Common myeloid progenitor, CD34-positive (primary cell): Measurements from ENCODE around the gene RPL38.

Source experiments
- CTCF ChIA-PET: fragments of 350-600 bp; sonication (Branson Sonifier 250); formaldehyde crosslinking; loops from one replicate; lab custom pipeline; 2021; ENCODE audit warnings: antibody characterized with exemption; lab: Charles Lee
- POLR2A ChIA-PET: fragments of 350-600 bp; sonication (Branson Sonifier 250); formaldehyde crosslinking; loops from one replicate; lab custom pipeline; 2021; ENCODE audit warnings: antibody characterized with exemption; lab: Charles Lee
- DNase-seq, 3 donors: peaks; one replicate each; pipeline versions ENCODE4 v3.0.0 to v3.0.0-alpha.2; 2013
- H3K27ac ChIP-seq, 2 experiments: 1 replicate in 1 of 2; 2 replicates in 1 of 2; pipeline ENCODE4 v1.7.0; 2013; ENCODE audit warnings: inconsistent platforms in 2 of 2, low read length in 2 of 2, mild to moderate bottlenecking in 2 of 2, low read depth in 1 of 2, moderate library complexity in 1 of 2; ENCODE audit not compliant: severe bottlenecking in 2 of 2, insufficient read depth in 1 of 2, poor library complexity in 1 of 2
- H3K27me3 ChIP-seq, 5 experiments: replicated peaks in 2 of 5; 1 replicate in 3 of 5; 2 replicates in 2 of 5; pipeline versions ENCODE4 v1.6.1 to v1.7.0; 2013; ENCODE audit warnings: low read length in 4 of 5, mild to moderate bottlenecking in 2 of 5, moderate library complexity in 2 of 5, inconsistent platforms in 1 of 5; ENCODE audit not compliant: insufficient read depth in 5 of 5, control insufficient read depth in 4 of 5
- H3K36me3 ChIP-seq, 4 experiments: 1 replicate in 2 of 4; 2 replicates in 2 of 4; pipeline versions ENCODE4 v1.6.1 to v1.7.0; 2013; ENCODE audit warnings: low read length in 3 of 4, control low read depth in 1 of 4, mild to moderate bottlenecking in 1 of 4; ENCODE audit not compliant: control insufficient read depth in 4 of 4, insufficient read depth in 4 of 4
- H3K4me1 ChIP-seq, 4 experiments: 1 replicate in 3 of 4; 2 replicates in 1 of 4; pipeline versions ENCODE4 v1.6.1 to v1.7.1; 2013; ENCODE audit warnings: low read length in 3 of 4, mild to moderate bottlenecking in 3 of 4, control low read depth in 1 of 4, inconsistent platforms in 1 of 4, moderate library complexity in 1 of 4; ENCODE audit not compliant: control insufficient read depth in 4 of 4, insufficient read depth in 4 of 4; ENCODE audit errors: control extremely low read depth in 1 of 4
- H3K4me3 ChIP-seq, 7 experiments: 1 replicate in 4 of 7; 2 replicates in 3 of 7; pipeline versions ENCODE4 v1.5.1 to v1.7.0; 2013; ENCODE audit warnings: mild to moderate bottlenecking in 7 of 7, low read length in 6 of 7, moderate library complexity in 6 of 7, inconsistent platforms in 2 of 7, low read depth in 2 of 7, control low read depth in 1 of 7; ENCODE audit not compliant: insufficient read depth in 4 of 7, control insufficient read depth in 1 of 7; ENCODE audit errors: extremely low read depth in 1 of 7
- H3K9me3 ChIP-seq, 5 experiments: 1 replicate in 4 of 5; 2 replicates in 1 of 5; pipeline versions ENCODE4 v1.6.1 to v1.7.1; 2013; ENCODE audit warnings: low read length in 4 of 5, mild to moderate bottlenecking in 2 of 5, inconsistent platforms in 1 of 5, low read depth in 1 of 5, moderate library complexity in 1 of 5; ENCODE audit not compliant: control insufficient read depth in 4 of 5, insufficient read depth in 2 of 5; ENCODE audit errors: control extremely low read depth in 1 of 5
- WGBS: methylation state at CpG from one replicate; pipeline ENCODE4 v1.1.5; 2013; ENCODE audit not compliant: insufficient coverage; 5-methylcytosine and 5-hydroxymethylcytosine counted together

RPL38 gene

DNA sequence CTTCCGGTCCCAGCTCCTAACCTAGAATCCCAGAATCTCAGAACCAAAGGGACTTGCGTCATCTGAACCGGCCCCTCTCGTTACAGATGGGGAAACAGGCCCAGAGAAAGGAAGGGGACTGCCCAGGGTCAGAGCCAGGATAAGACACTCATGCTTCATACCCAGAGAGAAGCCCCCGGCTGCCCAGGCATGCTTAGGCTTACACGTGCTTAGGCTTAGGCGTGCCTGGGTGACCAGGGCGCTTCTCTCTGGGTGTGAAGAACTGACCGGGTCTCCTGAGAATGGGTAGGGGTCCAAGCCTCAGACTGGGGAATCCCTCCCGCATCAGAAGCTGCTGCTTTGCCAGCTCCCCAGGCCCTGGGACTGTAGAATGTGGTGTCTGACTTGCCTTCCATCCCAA lies 40.6 kb downstream of the RPL38 start:
- CTCF ChIA-PET = interaction anchor here (0.7 kb wide), 1 partner anchor 123 kb away, joined by 3 read pairs; the partner anchor contains the start of gene GPR142
- POLR2A ChIA-PET = no interaction called here
- 97% methylated on average over 10 of the region's 10 CpGs for WGBS

DNA sequence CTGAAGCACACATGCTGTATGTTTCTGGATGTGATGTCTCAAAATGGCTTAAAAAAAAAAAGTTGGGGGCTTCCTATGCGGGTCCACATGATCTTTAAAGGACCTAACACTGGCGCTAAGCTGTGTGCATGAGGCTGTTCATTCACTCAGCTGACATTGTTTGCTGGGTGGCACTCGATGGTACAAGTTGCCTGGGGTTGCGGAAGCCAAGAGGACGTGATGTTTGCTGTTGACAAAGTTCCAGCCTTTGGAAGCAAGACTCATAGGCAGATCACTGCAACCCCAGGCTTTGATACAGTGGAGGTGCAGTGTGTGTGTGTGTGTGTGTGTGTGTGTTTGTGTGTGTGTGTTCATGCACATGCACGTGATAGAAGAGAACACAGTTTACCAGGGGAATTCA lies 41.1 kb downstream of the RPL38 start:
- Histone ChIP-seq H3K36me3 (no peaks in the 10 kb centered on the region), H3K27me3 (no peaks in the 10 kb centered on the region), H3K4me1 (peaks cover 0 to 17% (median 4%) of the 10 kb centered on the region in 4 experiments), H3K4me3 (no peak overlapping the region), H3K27ac (no peak overlapping the region), H3K9me3 (no peaks in the 10 kb centered on the region)
- no peak for DNase-seq
- POLR2A ChIA-PET = no interaction called here
- CTCF ChIA-PET = interaction anchor here (0.7 kb wide), 1 partner anchor 123 kb away, joined by 3 read pairs; the partner anchor contains the start of gene GPR142
- WGBS = 91% methylated on average over 5 of the region's 6 CpGs

More for the DNA sequence above, 40.6 kb downstream of the RPL38 start:
- Histone ChIP-seq H3K9me3 (no peaks in the 10 kb centered on the region), H3K4me1 (peaks cover 0 to 13% (median 4%) of the 10 kb centered on the region in 4 experiments), H3K36me3 (no peaks in the 10 kb centered on the region), H3K27me3 (no peaks in the 10 kb centered on the region), H3K4me3 (no peak overlapping the region), H3K27ac (no peak overlapping the region)
- no peak for DNase-seq

DNA sequence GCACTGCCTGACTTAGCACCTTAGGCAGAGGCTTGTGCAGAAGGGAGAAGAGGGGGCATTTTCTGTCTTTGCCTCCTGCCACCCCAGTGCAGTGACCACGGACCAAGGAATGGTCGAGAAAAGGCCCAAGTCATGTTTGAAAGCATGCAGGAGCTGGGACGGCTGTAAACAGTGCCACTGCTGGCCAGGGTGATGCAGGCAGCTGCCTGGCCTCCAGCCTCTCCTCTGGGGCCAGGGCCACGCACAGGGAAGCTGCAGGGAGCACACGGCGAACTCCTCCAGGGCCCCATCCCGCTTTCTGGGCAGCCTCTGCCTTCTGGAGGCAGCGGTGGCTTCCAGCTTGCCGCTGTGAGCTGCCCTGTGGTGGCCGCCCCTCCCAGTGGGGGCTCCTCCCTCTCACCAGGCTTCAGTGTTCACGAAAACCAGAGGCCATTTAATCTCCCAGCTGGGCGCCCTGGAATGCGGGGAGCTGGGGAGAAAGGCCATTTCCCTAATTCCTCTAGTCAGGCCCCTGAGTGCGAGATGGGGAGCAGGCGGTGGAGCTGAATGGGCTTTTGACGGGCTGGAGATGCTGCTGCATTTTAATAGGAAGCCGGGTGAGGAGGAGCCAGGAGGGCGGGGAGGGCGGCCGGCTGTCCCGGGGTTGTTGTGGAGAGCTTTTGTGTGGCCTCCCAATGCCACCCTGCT lies 41.8 kb downstream of the RPL38 start:
- Histone ChIP-seq H3K4me3 (no peak overlapping the region), H3K27ac (no peak overlapping the region), H3K36me3 (no peaks in the 10 kb centered on the region), H3K9me3 (no peaks in the 10 kb centered on the region), H3K4me1 (peaks cover 0 to 23% (median 4%) of the 10 kb centered on the region in 4 experiments), H3K27me3 (no peaks in the 10 kb centered on the region)
- ChIA-PET POLR2A (no interaction called here), CTCF (interaction anchor here (0.7 to 1.1 kb wide), 3 partner anchors 8 to 122 kb away, joined by 3 read pairs; partner anchors contain the start of gene GPR142)
- DNase-seq = no peak
- 95% methylated on average over 20 of the region's 21 CpGs for WGBS

DNA sequence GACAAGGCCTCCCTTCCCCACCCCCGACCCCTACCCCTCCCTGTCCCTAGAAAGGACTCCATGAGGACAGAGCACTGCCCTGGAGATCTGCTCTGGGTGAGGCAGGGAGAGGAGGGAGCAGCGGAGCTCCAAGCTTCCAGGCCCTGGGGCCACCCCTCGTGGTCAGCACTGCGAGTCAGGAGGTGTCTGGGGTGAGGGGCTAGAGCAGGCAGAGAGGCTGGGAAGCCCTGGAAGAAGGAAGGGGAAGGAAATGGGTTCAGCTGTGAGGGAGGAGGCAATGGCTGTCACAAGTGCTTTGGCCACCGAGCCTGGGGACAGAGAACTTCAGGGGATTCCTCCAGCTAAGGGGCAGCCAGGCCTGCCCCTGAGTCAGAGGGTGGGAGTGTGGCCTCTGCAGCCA lies 42.4 kb downstream of the RPL38 start:
- POLR2A ChIA-PET = no interaction called here
- Histone ChIP-seq H3K9me3 (no peaks in the 10 kb centered on the region), H3K27ac (no peak overlapping the region), H3K36me3 (no peaks in the 10 kb centered on the region), H3K4me1 (peaks cover 0 to 25% (median 4%) of the 10 kb centered on the region in 4 experiments), H3K4me3 (no peak overlapping the region), H3K27me3 (no peaks in the 10 kb centered on the region)
- no peak for DNase-seq
- CTCF ChIA-PET = interaction anchor here (0.9 to 1.1 kb wide), 2 partner anchors 9 to 33 kb away, joined by 3 read pairs; no protein-coding TSS in a partner anchor
- WGBS = 41% methylated on average over 4 of the region's 5 CpGs

DNA sequence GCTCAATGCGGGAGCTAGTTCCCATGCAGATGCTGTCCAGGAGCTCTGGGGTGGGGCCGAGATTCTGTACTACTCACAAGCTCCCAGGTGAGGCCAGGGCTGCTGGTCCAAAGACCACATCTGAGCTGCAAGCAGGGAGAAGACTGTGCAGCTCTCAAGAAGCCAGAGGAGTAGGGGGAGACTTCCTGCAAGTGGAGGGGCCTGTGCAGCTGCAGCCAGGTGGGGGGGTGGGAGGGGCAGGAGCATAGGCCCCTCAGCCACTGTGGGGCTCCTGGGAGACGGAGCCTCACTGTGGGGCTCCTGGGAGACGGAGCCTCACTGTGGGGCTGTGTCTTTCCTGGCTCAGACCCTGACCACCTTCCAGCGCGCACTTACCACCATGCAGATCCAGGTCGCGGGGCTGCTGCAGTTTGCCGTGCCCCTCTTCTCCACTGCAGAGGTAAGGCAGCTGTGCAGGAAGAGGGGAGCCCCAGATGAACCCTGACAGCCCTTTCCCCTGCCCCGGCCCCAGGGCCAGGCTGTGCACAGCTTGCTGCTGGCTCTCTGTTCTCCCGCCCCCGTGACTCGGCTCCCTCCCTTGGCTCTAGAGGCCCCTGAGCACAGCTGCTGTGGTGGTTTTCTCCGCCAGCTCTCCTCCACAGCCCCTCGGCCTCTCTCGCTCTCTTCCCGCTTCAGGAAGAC lies 46.3 kb downstream of the RPL38 start:
- POLR2A ChIA-PET = no interaction called here
- Histone ChIP-seq H3K4me1 (peaks cover 0 to 25% (median 4%) of the 10 kb centered on the region in 4 experiments), H3K4me3 (no peak overlapping the region), H3K27me3 (no peaks in the 10 kb centered on the region), H3K27ac (no peak overlapping the region), H3K36me3 (no peaks in the 10 kb centered on the region), H3K9me3 (no peaks in the 10 kb centered on the region)
- no peak for DNase-seq
- 89% methylated on average over 13 of the region's 17 CpGs for WGBS
- CTCF ChIA-PET = interaction anchor here (0.6 to 1.4 kb wide), 3 partner anchors 23 to 146 kb away, joined by 3 to 4 read pairs (median 3); partner anchors contain the start of gene DNAI2

DNA sequence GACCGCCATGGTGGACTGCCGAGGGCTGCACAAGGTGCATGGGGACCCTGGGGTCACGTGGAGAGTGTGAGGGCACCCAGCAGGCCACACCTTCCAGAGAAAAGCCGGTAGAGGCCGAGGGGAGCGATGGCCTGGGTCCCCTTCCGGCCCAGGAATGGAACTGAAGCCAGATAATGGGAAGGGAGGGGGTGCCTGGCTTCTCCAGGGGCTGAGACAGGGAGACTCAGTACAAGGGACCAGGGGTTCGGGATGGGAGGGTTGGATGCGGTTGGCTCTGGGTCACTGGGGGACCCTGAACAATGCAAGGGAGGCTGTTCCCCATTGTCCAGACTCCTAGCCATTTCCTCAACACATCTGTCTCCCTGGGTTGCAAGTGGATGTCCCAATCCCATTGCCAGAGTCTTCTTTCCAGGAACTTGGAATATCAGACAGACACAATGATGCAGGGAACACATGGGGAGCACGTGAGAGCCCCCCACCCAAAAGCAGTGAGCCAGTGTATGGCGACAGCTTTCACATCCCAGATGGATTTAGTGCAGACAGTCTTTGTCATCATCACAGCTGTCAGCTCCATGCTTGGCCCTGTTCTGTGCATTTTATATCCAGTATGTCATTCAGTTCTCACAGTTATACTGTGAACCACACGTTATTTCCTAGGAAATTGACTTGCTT lies 47.0 kb downstream of the RPL38 start:
- ChIA-PET POLR2A (no interaction called here), CTCF (interaction anchor here (1.2 kb wide), 1 partner anchor 23 kb away, joined by 3 read pairs; the partner anchor contains the start of gene DNAI2)
- Histone ChIP-seq H3K27ac (no peak overlapping the region), H3K27me3 (no peaks in the 10 kb centered on the region), H3K9me3 (no peaks in the 10 kb centered on the region), H3K4me1 (peaks cover 0 to 21% (median 4%) of the 10 kb centered on the region in 4 experiments), H3K36me3 (no peaks in the 10 kb centered on the region), H3K4me3 (no peak overlapping the region)
- 94% methylated on average over 9 of the region's 12 CpGs for WGBS
- no peak for DNase-seq
